CD4-positive, CD25-positive, alpha-beta regulatory T cell (primary cell): Measurements from ENCODE around the gene BMP7. TPM values are rescaled to one million over a fixed set of nuclear protein-coding genes. Genes with fewer than 3 reads are reported as not detected.

Experiments
- ATAC-seq, 2 donors: fragments of 150-1000 bp; cut with Tn5 transposase; one replicate each; pipeline ENCODE4 v1.10.0; 2021; ENCODE audit warnings: low read depth in 2 of 2, moderate number of reproducible peaks in 2 of 2, moderate library complexity in 1 of 2
- DNase-seq, 3 donors: peaks; one replicate each; pipeline versions ENCODE4 v3.0.0 to v3.0.0-alpha.2; 2012 to 2022; ENCODE audit warnings: mixed read lengths in 1 of 3
- H3K27ac ChIP-seq: one replicate; pipeline ENCODE4 v1.7.0; 2013; ENCODE audit warnings: mild to moderate bottlenecking, low read length; ENCODE audit not compliant: insufficient read depth, poor library complexity, severe bottlenecking
- H3K27me3 ChIP-seq: one replicate; pipeline ENCODE4 v1.7.0; 2013; ENCODE audit warnings: low read length; ENCODE audit not compliant: control insufficient read depth, insufficient read depth
- H3K36me3 ChIP-seq: one replicate; pipeline ENCODE4 v1.7.0; 2013; ENCODE audit warnings: mild to moderate bottlenecking, low read length, moderate library complexity; ENCODE audit not compliant: control insufficient read depth, insufficient read depth
- H3K4me1 ChIP-seq: 2 replicates; pipeline ENCODE4 v1.7.0; 2013; ENCODE audit warnings: mild to moderate bottlenecking, low read length; ENCODE audit not compliant: insufficient read depth, control insufficient read depth, poor library complexity, severe bottlenecking
- H3K4me3 ChIP-seq: one replicate; pipeline ENCODE4 v1.7.0; 2013; ENCODE audit warnings: low read depth, mild to moderate bottlenecking, low read length, moderate library complexity
- H3K9me3 ChIP-seq, 2 experiments: 1 replicate in 1 of 2; 2 replicates in 1 of 2; pipeline ENCODE4 v1.7.0; 2013; ENCODE audit warnings: low read length in 2 of 2, mild to moderate bottlenecking in 1 of 2, moderate library complexity in 1 of 2; ENCODE audit not compliant: control insufficient read depth in 2 of 2
- H3K27ac Mint-ChIP-seq, 3 donors: one replicate each; pipeline ENCODE4 v1.8.0; 2020 to 2022; ENCODE audit warnings: mild to moderate bottlenecking in 3 of 3, mixed read lengths in 3 of 3, moderate library complexity in 2 of 3
- H3K27me3 Mint-ChIP-seq: one replicate; pipeline ENCODE4 v1.8.0; 2022; ENCODE audit warnings: mild to moderate bottlenecking, mixed read lengths
- H3K36me3 Mint-ChIP-seq: one replicate; pipeline ENCODE4 v1.8.0; 2020; ENCODE audit warnings: mixed read lengths
- H3K4me1 Mint-ChIP-seq, 4 donors: one replicate each; pipeline ENCODE4 v1.8.0; 2020 to 2022; ENCODE audit warnings: mixed read lengths in 4 of 4, mild to moderate bottlenecking in 1 of 4
- H3K4me3 Mint-ChIP-seq, 4 donors: one replicate each; pipeline ENCODE4 v1.8.0; 2020 to 2022; ENCODE audit warnings: mild to moderate bottlenecking in 4 of 4, mixed read lengths in 4 of 4, moderate library complexity in 3 of 4
- H3K9me3 Mint-ChIP-seq, 7 donors: one replicate each; pipeline ENCODE4 v1.8.0; 2020 to 2022; ENCODE audit warnings: mixed read lengths in 7 of 7, mild to moderate bottlenecking in 3 of 7, moderate library complexity in 2 of 7
- polyA plus RNA-seq, 4 donors: library from polyadenylated mRNA; unstranded; fragments of 300-500 nt; fragmentation: Illumina TruSeq; gene quantifications; one replicate each; pipeline ENCODE4 v1.2.3, GENCODE V29; 2021
- total RNA-seq: library from RNA; stranded (reverse); gene quantifications from one replicate; pipeline ENCODE4 v1.2.3, GENCODE V29; 2022

BMP7 gene
- total and polyA plus RNA-seq, 5 donors from 2014 or later = not detected

GRCh38 chr20:57169162-57169561, 97.3 kb downstream of the BMP7 start:
- Mint-ChIP-seq H3K9me3 (peaks cover 0 to 1% (median 0%) of the 10 kb centered on the region in 7 donors), H3K4me3 (no peak overlapping the region), H3K36me3 (no peaks in the 10 kb centered on the region), H3K27me3 (peaks cover 1% of the 10 kb centered on the region), H3K4me1 (no peaks in the 10 kb centered on the region), H3K27ac (no peak overlapping the region)
- no peak for DNase-seq
- Histone ChIP-seq H3K4me1 (no peaks in the 10 kb centered on the region), H3K4me3 (no peak overlapping the region), H3K9me3 (no peaks in the 10 kb centered on the region), H3K27ac (no peak overlapping the region), H3K27me3 (no peaks in the 10 kb centered on the region), H3K36me3 (no peaks in the 10 kb centered on the region)
- no peak for ATAC-seq

GRCh38 chr20:57167971-57168701, 98.3 kb downstream of the BMP7 start:
- Histone ChIP-seq H3K9me3 (no peaks in the 10 kb centered on the region), H3K4me1 (no peaks in the 10 kb centered on the region), H3K36me3 (no peaks in the 10 kb centered on the region), H3K4me3 (no peak overlapping the region), H3K27me3 (no peaks in the 10 kb centered on the region), H3K27ac (no peak overlapping the region)
- DNase-seq (no peak), ATAC-seq (no peak)
- peaks cover 0 to 1% (median 0%) of the 10 kb centered on the region in 7 donors for H3K9me3 Mint-ChIP-seq
- H3K27me3 Mint-ChIP-seq = peaks cover 4% of the 10 kb centered on the region
- no peak overlapping the region for H3K27ac Mint-ChIP-seq
- H3K4me3 Mint-ChIP-seq = no peak overlapping the region
- H3K36me3 Mint-ChIP-seq = no peaks in the 10 kb centered on the region
- no peaks in the 10 kb centered on the region for H3K4me1 Mint-ChIP-seq

- no peaks in the 10 kb centered on the region for H3K4me1 Mint-ChIP-seq
- no peak overlapping the region for H3K4me3 Mint-ChIP-seq
- no peak for DNase-seq
- Histone ChIP-seq H3K9me3 (no peaks in the 10 kb centered on the region), H3K4me1 (no peaks in the 10 kb centered on the region), H3K36me3 (no peaks in the 10 kb centered on the region), H3K27me3 (no peaks in the 10 kb centered on the region), H3K4me3 (no peak overlapping the region), H3K27ac (no peak overlapping the region)
- H3K27me3 Mint-ChIP-seq = peaks cover 4% of the 10 kb centered on the region
- H3K27ac Mint-ChIP-seq = no peak overlapping the region
- H3K9me3 Mint-ChIP-seq = peaks cover 0 to 1% (median 0%) of the 10 kb centered on the region in 7 donors
- ATAC-seq = no peak
- H3K36me3 Mint-ChIP-seq = no peaks in the 10 kb centered on the region
Observed at GRCh38 chr20:57167292-57167655, 99.2 kb downstream of the BMP7 start.

GRCh38 chr20:57166568-57167291, 99.7 kb downstream of the BMP7 start:
- H3K27me3 ChIP-seq = no peaks in the 10 kb centered on the region
- H3K27ac ChIP-seq = no peak overlapping the region
- H3K27ac Mint-ChIP-seq = no peak overlapping the region
- H3K4me1 ChIP-seq = no peaks in the 10 kb centered on the region
- peaks cover 4% of the 10 kb centered on the region for H3K27me3 Mint-ChIP-seq
- no peaks in the 10 kb centered on the region for H3K9me3 ChIP-seq
- no peak for ATAC-seq
- DNase-seq = no peak
- no peak overlapping the region for H3K4me3 ChIP-seq
- H3K4me3 Mint-ChIP-seq = no peak overlapping the region
- H3K36me3 Mint-ChIP-seq = no peaks in the 10 kb centered on the region
- no peaks in the 10 kb centered on the region for H3K36me3 ChIP-seq
- H3K4me1 Mint-ChIP-seq = no peaks in the 10 kb centered on the region
- peaks cover 0 to 1% (median 0%) of the 10 kb centered on the region in 7 donors for H3K9me3 Mint-ChIP-seq

- Mint-ChIP-seq H3K9me3 (peaks cover 0 to 2% (median 0%) of the 10 kb centered on the region in 7 donors), H3K4me1 (no peaks in the 10 kb centered on the region), H3K27me3 (peaks cover 4% of the 10 kb centered on the region), H3K4me3 (no peak overlapping the region), H3K36me3 (no peaks in the 10 kb centered on the region), H3K27ac (no peak overlapping the region)
- Histone ChIP-seq H3K36me3 (no peaks in the 10 kb centered on the region), H3K27ac (no peak overlapping the region), H3K9me3 (no peaks in the 10 kb centered on the region), H3K4me1 (no peaks in the 10 kb centered on the region), H3K4me3 (no peak overlapping the region), H3K27me3 (no peaks in the 10 kb centered on the region)
- DNase-seq (no peak), ATAC-seq (no peak)
Observed at GRCh38 chr20:57165427-57166004, 100.9 kb downstream of the BMP7 start.

- no peaks in the 10 kb centered on the region for H3K36me3 Mint-ChIP-seq
Observed at GRCh38 chr20:57164872-57165271, 101.6 kb downstream of the BMP7 start.

GRCh38 chr20:57163041-57163440, 103.4 kb downstream of the BMP7 start:
- no peak overlapping the region for H3K4me3 Mint-ChIP-seq
- Histone ChIP-seq H3K4me3 (no peak overlapping the region), H3K27me3 (no peaks in the 10 kb centered on the region), H3K4me1 (no peaks in the 10 kb centered on the region), H3K9me3 (no peaks in the 10 kb centered on the region), H3K36me3 (no peaks in the 10 kb centered on the region), H3K27ac (no peak overlapping the region)
- no peaks in the 10 kb centered on the region for H3K36me3 Mint-ChIP-seq
- H3K27me3 Mint-ChIP-seq = peaks cover 9% of the 10 kb centered on the region
- ATAC-seq (no peak), DNase-seq (no peak)
- peaks cover 0 to 3% (median 0%) of the 10 kb centered on the region in 7 donors for H3K9me3 Mint-ChIP-seq
- H3K27ac Mint-ChIP-seq = no peak overlapping the region
- H3K4me1 Mint-ChIP-seq = no peaks in the 10 kb centered on the region

More at GRCh38 chr20:57164872-57165271, 101.6 kb downstream of the BMP7 start:
- peaks cover 4% of the 10 kb centered on the region for H3K27me3 Mint-ChIP-seq
- Histone ChIP-seq H3K9me3 (no peaks in the 10 kb centered on the region), H3K27ac (no peak overlapping the region), H3K27me3 (no peaks in the 10 kb centered on the region), H3K4me1 (no peaks in the 10 kb centered on the region), H3K36me3 (no peaks in the 10 kb centered on the region), H3K4me3 (no peak overlapping the region)
- ATAC-seq (no peak), DNase-seq (no peak)
- H3K4me3 Mint-ChIP-seq = no peak overlapping the region
- no peak overlapping the region for H3K27ac Mint-ChIP-seq
- H3K4me1 Mint-ChIP-seq = no peaks in the 10 kb centered on the region
- peaks cover 0 to 2% (median 0%) of the 10 kb centered on the region in 7 donors for H3K9me3 Mint-ChIP-seq
